ENCODE results near the gene RBM47.
"Not testable (repeated sequence)": the region's sequence is repeated elsewhere in the genome, so short reads cannot be mapped to it uniquely, and the experiment has no call there.

RBM47 gene

GRCh38 chr4:40434126-40434687 is 195.5 kb downstream of the RBM47 start:
- Histone ChIP-seq H3K36me3 (ENCODE audit: low read length) (no peaks in the 10 kb centered on the region), H3K4me2 (ENCODE audit: low read depth, low read length, poor library complexity, severe bottlenecking) (no peak overlapping the region)

GRCh38 chr4:40432504-40432903 is 197.2 kb downstream of the RBM47 start:
- Histone ChIP-seq H3K9me3 (ENCODE audit: insufficient read depth, low read length) (no peaks in the 10 kb centered on the region), H3K4me3 (ENCODE audit: insufficient read depth, low read length, poor library complexity, severe bottlenecking) (no peak overlapping the region), H3K9me2 (replicated peaks; ENCODE audit: insufficient read depth, low read length) (no peaks in the 10 kb centered on the region), H4K20me1 (ENCODE audit: low read depth, low read length) (no peaks in the 10 kb centered on the region), H3K4me2 (ENCODE audit: low read depth, low read length, poor library complexity, severe bottlenecking) (no peak overlapping the region), H3K36me3 (ENCODE audit: low read length) (no peaks in the 10 kb centered on the region), H3K27ac (ENCODE audit: low read depth, low read length) (no peak overlapping the region), H2AFZ (ENCODE audit: low read depth, low read length, severe bottlenecking) (no peak overlapping the region), H3F3A (ENCODE audit: insufficient read depth) (no peaks in the 10 kb centered on the region), H3K9ac (ENCODE audit: low read length) (no peak overlapping the region), H3K27me3 (ENCODE audit: low read length) (no peaks in the 10 kb centered on the region), H3K79me2 (ENCODE audit: insufficient read depth, low read length) (no peaks in the 10 kb centered on the region)
- no peak for TF ChIP-seq EZH2phosphoT487 (conservative IDR thresholded peaks at IDR 0.05; ENCODE audit: low read length)
- TF ChIP-seq CTCF (IDR thresholded peaks at IDR 0.05; ENCODE audit: insufficient read depth, low read length, poor library complexity, severe bottlenecking) = no peak

More at GRCh38 chr4:40434126-40434687, 195.5 kb downstream of the RBM47 start:
- no peak overlapping the region for H3K4me3 ChIP-seq (ENCODE audit: insufficient read depth, low read length, poor library complexity, severe bottlenecking)
- H3K79me2 ChIP-seq (ENCODE audit: insufficient read depth, low read length) = no peaks in the 10 kb centered on the region
- H3F3A ChIP-seq (ENCODE audit: insufficient read depth) = no peaks in the 10 kb centered on the region
- H4K20me1 ChIP-seq (ENCODE audit: low read depth, low read length) = no peaks in the 10 kb centered on the region
- no peaks in the 10 kb centered on the region for H3K9me2 ChIP-seq (replicated peaks; ENCODE audit: insufficient read depth, low read length)
- no peaks in the 10 kb centered on the region for H3K27me3 ChIP-seq (ENCODE audit: low read length)
- TF ChIP-seq CTCF (IDR thresholded peaks at IDR 0.05; ENCODE audit: insufficient read depth, low read length, poor library complexity, severe bottlenecking) (no peak), EZH2phosphoT487 (conservative IDR thresholded peaks at IDR 0.05; ENCODE audit: low read length) (no peak)
- no peaks in the 10 kb centered on the region for H3K9me3 ChIP-seq (ENCODE audit: insufficient read depth, low read length)
- no peak overlapping the region for H2AFZ ChIP-seq (ENCODE audit: low read depth, low read length, severe bottlenecking)
- H3K9ac ChIP-seq (ENCODE audit: low read length) = no peak overlapping the region
- no peak overlapping the region for H3K27ac ChIP-seq (ENCODE audit: low read depth, low read length)

GRCh38 chr4:40427871-40428270 is 201.8 kb downstream of the RBM47 start:
- H3K36me3 ChIP-seq (ENCODE audit: low read length); H3K4me3 ChIP-seq (ENCODE audit: insufficient read depth, low read length, poor library complexity, severe bottlenecking); H3K9me2 ChIP-seq (replicated peaks; ENCODE audit: insufficient read depth, low read length); H4K20me1 ChIP-seq (ENCODE audit: low read depth, low read length); H3K9me3 ChIP-seq (ENCODE audit: insufficient read depth, low read length); H3K9ac ChIP-seq (ENCODE audit: low read length); H3K79me2 ChIP-seq (ENCODE audit: insufficient read depth, low read length); H2AFZ ChIP-seq (ENCODE audit: low read depth, low read length, severe bottlenecking); H3K4me2 ChIP-seq (ENCODE audit: low read depth, low read length, poor library complexity, severe bottlenecking); H3F3A ChIP-seq (ENCODE audit: insufficient read depth); H3K27ac ChIP-seq (ENCODE audit: low read depth, low read length); H3K27me3 ChIP-seq (ENCODE audit: low read length): not testable (repeated sequence)

GRCh38 chr4:40427128-40427527 is 202.5 kb downstream of the RBM47 start:
- Histone ChIP-seq H3F3A (ENCODE audit: insufficient read depth) (no peaks in the 10 kb centered on the region), H3K4me2 (ENCODE audit: low read depth, low read length, poor library complexity, severe bottlenecking) (no peak overlapping the region), H2AFZ (ENCODE audit: low read depth, low read length, severe bottlenecking) (no peak overlapping the region), H3K36me3 (ENCODE audit: low read length) (no peaks in the 10 kb centered on the region), H3K4me3 (ENCODE audit: insufficient read depth, low read length, poor library complexity, severe bottlenecking) (no peak overlapping the region), H3K27ac (ENCODE audit: low read depth, low read length) (no peak overlapping the region), H3K9me3 (ENCODE audit: insufficient read depth, low read length) (no peaks in the 10 kb centered on the region), H3K79me2 (ENCODE audit: insufficient read depth, low read length) (no peaks in the 10 kb centered on the region), H3K9ac (ENCODE audit: low read length) (no peak overlapping the region), H3K9me2 (replicated peaks; ENCODE audit: insufficient read depth, low read length) (no peaks in the 10 kb centered on the region), H3K27me3 (ENCODE audit: low read length) (no peaks in the 10 kb centered on the region), H4K20me1 (ENCODE audit: low read depth, low read length) (no peaks in the 10 kb centered on the region)
- TF ChIP-seq CTCF (IDR thresholded peaks at IDR 0.05; ENCODE audit: insufficient read depth, low read length, poor library complexity, severe bottlenecking) = no peak
- TF ChIP-seq EZH2phosphoT487 (conservative IDR thresholded peaks at IDR 0.05; ENCODE audit: low read length) = no peak
